IgD-negative memory B cell (primary cell): ENCODE results near the gene CPNE4. TPM values are rescaled to one million over a fixed set of nuclear protein-coding genes. Genes with fewer than 3 reads are reported as not detected.

Source experiments
- H3K27ac Mint-ChIP-seq, 3 donors: one replicate each; pipeline ENCODE4 v1.8.0; 2020 to 2022; ENCODE audit warnings: mild to moderate bottlenecking in 3 of 3, mixed read lengths in 3 of 3, moderate library complexity in 1 of 3
- H3K27me3 Mint-ChIP-seq: one replicate; pipeline ENCODE4 v1.8.0; 2021; ENCODE audit warnings: mixed read lengths
- H3K36me3 Mint-ChIP-seq: one replicate; pipeline ENCODE4 v1.8.0; 2020; ENCODE audit warnings: mild to moderate bottlenecking, mixed read lengths
- H3K4me1 Mint-ChIP-seq, 3 donors: one replicate each; pipeline ENCODE4 v1.8.0; 2020 to 2022; ENCODE audit warnings: mixed read lengths in 3 of 3, mild to moderate bottlenecking in 1 of 3
- H3K4me3 Mint-ChIP-seq, 4 donors: one replicate each; pipeline ENCODE4 v1.8.0; 2020 to 2022; ENCODE audit warnings: mild to moderate bottlenecking in 4 of 4, mixed read lengths in 4 of 4, moderate library complexity in 3 of 4
- H3K9me3 Mint-ChIP-seq, 3 donors: one replicate each; pipeline ENCODE4 v1.8.0; 2020 to 2021; ENCODE audit warnings: mixed read lengths in 3 of 3, mild to moderate bottlenecking in 1 of 3
- polyA plus RNA-seq: library from polyadenylated mRNA; unstranded; fragments of 300-500 nt; fragmentation: Illumina TruSeq; gene quantifications from one replicate; pipeline ENCODE4 v1.2.3, GENCODE V29; 2021

Gene CPNE4
- polyA plus RNA-seq, 1 donor from 2014 or later, result not detected

DNA sequence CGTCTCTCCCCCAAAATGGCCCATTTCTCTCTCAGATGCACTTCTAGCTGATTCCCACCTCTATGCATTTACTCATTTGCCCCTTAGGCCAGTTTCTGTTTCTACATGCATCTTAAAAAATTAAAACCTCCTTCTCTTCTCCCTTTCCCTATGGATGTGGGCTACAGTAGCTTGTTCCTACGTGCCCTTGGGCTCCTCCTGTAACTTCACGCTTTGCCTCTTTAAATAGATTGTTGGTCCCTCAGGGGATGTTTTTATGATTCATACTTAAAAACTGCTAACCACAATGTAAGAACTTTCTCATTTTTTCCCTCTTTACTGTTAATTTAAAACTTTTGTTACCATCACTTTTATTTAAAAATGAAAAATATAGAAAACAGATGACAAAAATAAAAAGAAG, 346.4 kb downstream of the CPNE4 start:
- Mint-ChIP-seq H3K4me3 (no peak overlapping the region), H3K36me3 (peaks cover 3% of the 10 kb centered on the region), H3K27me3 (peaks cover 4% of the 10 kb centered on the region), H3K4me1 (no peaks in the 10 kb centered on the region), H3K9me3 (peaks cover 0 to 8% (median 0%) of the 10 kb centered on the region in 3 donors), H3K27ac (no peak overlapping the region)

DNA sequence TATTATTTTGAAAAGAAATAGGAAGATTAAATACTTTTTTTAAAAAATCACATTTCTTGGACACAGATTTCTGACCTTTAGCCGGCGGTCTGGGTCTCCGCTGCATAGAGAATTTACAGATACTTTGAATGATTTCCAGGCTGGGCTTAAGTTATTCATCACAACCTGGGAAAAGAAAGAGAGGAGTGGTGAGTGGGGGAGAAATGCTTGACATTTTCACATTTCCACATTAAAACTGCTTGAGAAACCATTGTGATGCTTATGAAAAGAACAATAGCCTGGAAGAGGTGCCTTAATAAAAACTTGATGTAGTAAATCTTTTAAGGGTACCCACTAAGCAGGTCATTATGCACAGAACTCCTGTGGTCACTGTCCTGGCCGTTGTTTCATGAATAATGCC, 365.2 kb downstream of the CPNE4 start:
- Mint-ChIP-seq H3K9me3 (peaks cover 0 to 2% (median 0%) of the 10 kb centered on the region in 3 donors), H3K4me1 (no peaks in the 10 kb centered on the region), H3K36me3 (no peaks in the 10 kb centered on the region), H3K4me3 (no peak overlapping the region), H3K27me3 (no peaks in the 10 kb centered on the region), H3K27ac (no peak overlapping the region)

DNA sequence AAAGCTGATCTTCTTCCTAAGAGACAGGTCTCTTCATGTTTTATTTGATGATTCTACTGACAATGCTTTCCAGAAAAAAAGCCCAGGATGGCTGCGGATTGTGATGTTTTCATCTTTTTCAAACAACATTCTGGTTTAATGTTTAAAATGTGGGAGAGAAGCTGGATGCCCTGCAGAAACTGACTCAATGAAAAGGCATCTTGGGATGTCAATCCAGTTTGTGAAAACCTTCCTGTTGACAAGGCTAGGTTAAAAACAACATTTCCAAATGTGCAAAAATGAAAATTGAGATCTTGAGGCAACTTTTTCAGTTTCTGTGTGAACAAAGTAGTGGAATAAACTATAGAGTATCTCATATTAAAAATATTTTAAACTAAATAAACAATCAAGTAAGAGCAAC, 376.0 kb downstream of the CPNE4 start:
- Mint-ChIP-seq H3K36me3 (peaks cover 3% of the 10 kb centered on the region), H3K4me3 (no peak overlapping the region), H3K4me1 (no peaks in the 10 kb centered on the region), H3K9me3 (peaks cover 2 to 4% (median 3%) of the 10 kb centered on the region in 3 donors), H3K27ac (no peak overlapping the region), H3K27me3 (peaks cover 5% of the 10 kb centered on the region)

DNA sequence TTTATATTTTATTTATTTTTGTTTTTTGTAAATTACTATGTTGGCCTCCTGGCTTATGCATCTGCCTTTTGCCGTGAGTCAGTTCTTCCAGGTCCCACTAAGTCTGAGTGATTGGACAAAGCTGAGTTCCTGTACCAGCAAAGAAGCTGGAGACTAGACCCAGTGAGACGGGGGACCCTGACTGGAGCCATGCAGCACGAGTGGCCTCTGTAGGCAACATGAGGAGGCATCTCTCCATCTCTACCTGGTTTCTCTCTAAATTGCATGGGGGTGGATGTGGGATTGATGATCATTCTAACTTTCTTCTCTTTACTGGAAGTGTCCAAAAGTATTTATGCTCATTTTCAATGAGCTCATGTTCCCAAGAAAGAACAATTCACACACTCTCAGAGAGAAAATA, 376.7 kb downstream of the CPNE4 start:
- Mint-ChIP-seq H3K9me3 (peaks cover 2 to 4% (median 3%) of the 10 kb centered on the region in 3 donors), H3K36me3 (peaks cover 3% of the 10 kb centered on the region), H3K4me3 (no peak overlapping the region), H3K27ac (no peak overlapping the region), H3K4me1 (no peaks in the 10 kb centered on the region), H3K27me3 (peaks cover 5% of the 10 kb centered on the region)

DNA sequence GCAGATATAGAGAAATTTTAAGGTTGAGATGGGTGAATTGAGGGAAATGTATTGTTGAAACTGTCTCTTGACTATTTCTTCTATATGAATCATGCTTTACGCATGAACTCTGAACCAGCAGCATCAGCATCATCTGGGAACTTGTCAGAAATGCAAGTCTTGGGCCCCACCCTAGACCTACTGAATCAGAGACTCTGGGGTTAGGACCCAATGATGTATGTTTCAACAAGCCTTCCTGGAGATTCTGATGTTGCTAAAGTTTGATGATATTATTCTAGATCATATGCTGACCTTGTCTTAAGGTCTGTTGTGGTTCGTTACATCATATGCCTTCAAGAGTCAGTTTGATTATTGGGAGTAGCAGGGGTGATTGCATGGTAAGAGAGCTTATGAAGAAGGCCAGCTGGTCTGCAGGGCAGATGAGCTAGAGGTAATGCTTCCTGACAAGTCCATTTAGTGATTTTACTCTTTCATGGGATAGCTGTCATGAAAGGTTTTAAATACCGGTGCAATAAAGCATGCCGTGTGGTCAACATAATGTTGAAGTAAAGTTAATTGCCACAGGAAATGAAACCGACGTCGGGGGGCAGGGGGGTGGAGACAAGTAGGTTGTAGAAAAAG, 379.6 kb downstream of the CPNE4 start:
- Mint-ChIP-seq H3K4me3 (no peak overlapping the region), H3K27me3 (peaks cover 5% of the 10 kb centered on the region), H3K4me1 (no peaks in the 10 kb centered on the region), H3K27ac (no peak overlapping the region), H3K9me3 (peaks cover 0 to under 1% (median 0%) of the 10 kb centered on the region in 3 donors), H3K36me3 (peaks cover under 1% of the 10 kb centered on the region)

DNA sequence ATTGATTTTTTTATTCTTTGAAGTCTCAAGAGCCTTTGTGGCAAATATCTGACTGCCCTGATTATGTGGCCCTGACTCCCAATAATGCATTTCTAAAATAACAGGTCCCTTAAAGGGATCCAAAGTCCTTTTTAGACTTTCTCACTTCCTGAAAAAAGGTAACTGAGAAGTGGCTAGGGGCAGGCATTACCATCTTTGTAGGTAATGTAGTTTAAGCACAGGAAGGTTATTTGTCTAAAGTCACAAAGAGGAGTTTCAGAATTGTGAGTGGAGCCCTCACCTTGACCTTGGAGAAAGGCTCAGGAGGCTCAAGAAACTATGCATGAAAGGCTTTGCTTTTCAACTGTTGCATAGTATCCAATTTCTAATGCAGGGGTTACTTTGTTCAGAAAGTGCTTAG, 389.2 kb downstream of the CPNE4 start:
- H3K9me3 Mint-ChIP-seq, result peaks cover 0 to 4% (median 0%) of the 10 kb centered on the region in 3 donors
- H3K4me3 Mint-ChIP-seq, result no peak overlapping the region
- peaks cover 5% of the 10 kb centered on the region for H3K27me3 Mint-ChIP-seq
- H3K27ac Mint-ChIP-seq, result no peak overlapping the region
- H3K4me1 Mint-ChIP-seq, result no peaks in the 10 kb centered on the region
- H3K36me3 Mint-ChIP-seq, result no peaks in the 10 kb centered on the region

DNA sequence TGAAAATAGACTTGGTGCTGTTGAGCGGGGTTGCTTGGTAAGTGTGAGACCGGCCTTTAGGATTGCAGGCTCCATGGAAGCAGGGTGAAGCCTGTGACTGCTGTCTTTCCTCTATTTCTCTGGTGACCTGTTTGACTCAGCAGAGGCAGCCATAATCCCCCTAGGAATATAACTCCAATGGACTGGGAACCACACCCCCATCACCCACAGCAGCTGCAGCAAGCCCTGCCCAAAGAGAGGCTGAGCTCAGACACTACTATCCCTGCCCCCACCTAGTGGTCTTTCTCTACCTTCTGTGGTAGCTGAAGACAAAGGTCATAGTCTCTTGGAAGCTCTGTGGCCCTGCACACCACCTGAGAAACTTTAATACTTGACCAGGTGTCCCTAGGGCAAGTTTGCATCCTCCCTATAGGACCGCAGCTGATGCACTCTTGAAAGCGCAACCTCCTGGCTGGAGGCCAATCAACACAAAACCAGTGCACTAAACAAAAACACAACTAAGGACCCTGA, 398.5 kb downstream of the CPNE4 start:
- no peak overlapping the region for H3K27ac Mint-ChIP-seq
- H3K4me1 Mint-ChIP-seq, result no peaks in the 10 kb centered on the region
- H3K9me3 Mint-ChIP-seq, result peaks cover 0 to 3% (median 0%) of the 10 kb centered on the region in 3 donors
- peaks cover 10% of the 10 kb centered on the region for H3K27me3 Mint-ChIP-seq
- H3K36me3 Mint-ChIP-seq, result peaks cover 3% of the 10 kb centered on the region
- H3K4me3 Mint-ChIP-seq, result no peak overlapping the region

DNA sequence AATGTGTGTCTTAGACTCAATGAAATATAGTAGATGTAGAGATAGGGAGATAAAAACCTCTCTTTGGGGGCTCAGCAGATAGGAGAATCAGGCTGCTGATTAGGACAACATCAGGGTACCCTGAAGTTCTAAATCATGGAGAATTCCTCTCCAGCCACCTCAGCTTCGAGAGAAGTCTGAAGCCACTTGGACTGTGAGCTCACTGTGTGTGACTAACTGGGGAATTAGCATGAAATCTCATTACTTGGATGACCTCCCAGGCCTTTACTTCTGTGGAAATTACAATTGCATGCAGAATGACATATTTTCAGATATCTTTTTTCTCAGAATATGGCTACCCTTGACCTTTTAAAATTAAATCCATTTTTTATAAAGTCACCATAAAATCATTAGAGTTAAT, 404.0 kb downstream of the CPNE4 start:
- Mint-ChIP-seq H3K27ac (no peak overlapping the region), H3K4me3 (no peak overlapping the region), H3K36me3 (peaks cover 3% of the 10 kb centered on the region), H3K27me3 (peaks cover 1% of the 10 kb centered on the region), H3K4me1 (no peaks in the 10 kb centered on the region), H3K9me3 (no peaks in the 10 kb centered on the region)

DNA sequence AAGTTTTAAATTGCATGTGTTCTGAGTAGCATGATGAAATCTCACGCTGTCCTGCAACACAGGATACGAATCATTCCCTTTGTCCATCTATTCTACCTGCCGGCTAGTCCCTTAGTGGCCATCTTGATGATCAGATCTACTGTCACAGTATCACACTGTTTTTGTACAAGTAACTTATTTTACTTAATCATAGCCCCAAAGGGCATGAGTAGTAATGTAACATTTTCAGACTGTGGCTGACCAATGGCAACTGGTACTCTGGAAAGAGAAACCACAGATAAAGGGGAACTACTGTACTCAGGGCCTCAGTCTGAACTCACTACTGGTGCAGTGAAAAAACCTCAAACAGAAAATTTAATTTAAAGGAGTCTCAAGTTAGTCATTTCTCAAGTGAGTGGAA, 404.7 kb downstream of the CPNE4 start:
- Mint-ChIP-seq H3K36me3 (peaks cover 3% of the 10 kb centered on the region), H3K9me3 (no peaks in the 10 kb centered on the region)

DNA sequence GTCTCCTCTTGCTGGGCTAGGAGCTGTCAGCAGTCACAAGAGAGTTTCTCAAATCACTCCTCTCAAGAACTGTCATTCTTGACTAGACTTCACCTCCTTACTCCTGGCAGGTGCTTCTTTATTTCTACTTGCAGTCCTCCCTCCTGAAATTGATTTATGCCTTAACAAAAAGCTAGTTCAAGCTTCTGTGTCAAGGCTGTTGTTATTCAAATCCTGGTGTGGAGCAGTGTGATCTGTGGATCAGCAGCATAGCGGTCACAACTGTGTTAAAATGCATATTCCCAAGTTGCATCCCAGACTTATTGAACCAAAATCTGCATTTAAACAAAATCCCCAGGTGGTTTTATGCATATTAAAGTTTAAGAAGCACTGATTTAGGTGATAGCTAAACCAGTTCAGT, 411.4 kb downstream of the CPNE4 start:
- no peaks in the 10 kb centered on the region for H3K36me3 Mint-ChIP-seq
- H3K9me3 Mint-ChIP-seq, result no peaks in the 10 kb centered on the region
- no peak overlapping the region for H3K27ac Mint-ChIP-seq
- peaks cover 1% of the 10 kb centered on the region for H3K27me3 Mint-ChIP-seq
- no peak overlapping the region for H3K4me3 Mint-ChIP-seq
- H3K4me1 Mint-ChIP-seq, result no peaks in the 10 kb centered on the region

More for the DNA sequence above, 404.7 kb downstream of the CPNE4 start:
- no peak overlapping the region for H3K27ac Mint-ChIP-seq
- H3K27me3 Mint-ChIP-seq, result peaks cover 1% of the 10 kb centered on the region
- H3K4me3 Mint-ChIP-seq, result no peak overlapping the region
- H3K4me1 Mint-ChIP-seq, result no peaks in the 10 kb centered on the region

DNA sequence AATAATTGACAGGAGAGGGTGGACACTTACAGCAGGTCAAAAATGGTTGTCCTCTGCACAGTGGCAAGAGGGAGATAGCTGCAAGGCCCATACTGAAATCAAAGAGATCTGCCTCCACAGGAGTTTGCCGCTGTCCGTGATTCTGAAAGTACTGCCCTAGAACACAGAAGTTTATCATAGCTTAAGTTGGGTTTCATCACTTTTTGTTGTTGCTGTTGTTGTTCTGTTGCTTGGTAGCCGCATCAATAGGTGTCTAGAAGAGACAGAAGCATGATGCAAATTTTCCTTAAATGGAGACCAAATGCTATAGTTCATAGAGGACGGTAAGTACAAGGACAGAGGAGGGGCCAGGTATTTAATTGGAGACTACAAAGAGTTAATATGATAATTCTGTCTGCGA, 412.1 kb downstream of the CPNE4 start:
- Mint-ChIP-seq H3K9me3 (no peaks in the 10 kb centered on the region), H3K4me1 (no peaks in the 10 kb centered on the region), H3K36me3 (no peaks in the 10 kb centered on the region), H3K27ac (no peak overlapping the region), H3K4me3 (no peak overlapping the region), H3K27me3 (peaks cover 1% of the 10 kb centered on the region)

DNA sequence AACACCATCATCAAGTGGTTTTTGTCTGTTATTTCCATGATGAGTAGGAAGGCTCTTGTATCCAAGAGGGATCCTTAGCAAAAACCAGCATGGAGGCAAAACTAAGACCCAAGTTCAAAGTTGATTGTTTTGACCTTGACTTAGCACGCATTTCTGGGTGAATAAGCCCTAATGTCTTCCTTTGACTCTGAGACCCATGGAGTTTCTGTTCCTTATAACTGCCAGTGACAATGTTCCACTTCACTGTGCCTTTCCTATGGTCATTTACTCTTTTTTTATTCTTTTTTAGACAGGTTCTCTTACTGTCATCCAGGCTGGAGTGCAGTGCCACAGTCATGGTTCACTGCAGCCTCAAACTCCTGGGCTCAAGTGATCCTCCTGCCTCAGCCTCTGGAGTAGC, 413.8 kb downstream of the CPNE4 start:
- H3K9me3 Mint-ChIP-seq, result no peaks in the 10 kb centered on the region
- H3K27me3 Mint-ChIP-seq, result peaks cover 3% of the 10 kb centered on the region
- no peak overlapping the region for H3K4me3 Mint-ChIP-seq
- H3K27ac Mint-ChIP-seq, result no peak overlapping the region
- H3K4me1 Mint-ChIP-seq, result no peaks in the 10 kb centered on the region
- H3K36me3 Mint-ChIP-seq, result no peaks in the 10 kb centered on the region

DNA sequence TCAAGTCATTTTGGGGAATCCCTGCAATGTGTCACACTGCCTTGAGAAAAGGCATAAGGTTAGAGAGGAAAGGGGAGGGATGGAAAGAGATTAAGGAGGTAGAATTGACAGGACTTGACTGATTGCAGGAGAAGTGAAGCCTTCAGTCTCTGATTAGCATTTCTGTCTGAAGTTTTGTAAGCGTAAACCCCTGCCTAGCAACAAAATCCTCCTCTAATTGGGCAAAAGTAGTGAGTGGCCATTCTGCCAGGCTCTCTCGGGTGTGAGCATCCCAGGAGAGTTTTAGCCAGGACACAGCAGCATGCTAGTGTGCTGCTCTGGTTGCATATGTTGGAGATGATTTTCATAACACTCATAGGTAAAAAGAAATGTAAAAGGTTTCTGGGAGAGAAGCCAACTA, 415.0 kb downstream of the CPNE4 start:
- no peaks in the 10 kb centered on the region for H3K9me3 Mint-ChIP-seq
- H3K27me3 Mint-ChIP-seq, result peaks cover 3% of the 10 kb centered on the region
- H3K4me3 Mint-ChIP-seq, result no peak overlapping the region
- no peak overlapping the region for H3K27ac Mint-ChIP-seq
- no peaks in the 10 kb centered on the region for H3K4me1 Mint-ChIP-seq
- no peaks in the 10 kb centered on the region for H3K36me3 Mint-ChIP-seq

DNA sequence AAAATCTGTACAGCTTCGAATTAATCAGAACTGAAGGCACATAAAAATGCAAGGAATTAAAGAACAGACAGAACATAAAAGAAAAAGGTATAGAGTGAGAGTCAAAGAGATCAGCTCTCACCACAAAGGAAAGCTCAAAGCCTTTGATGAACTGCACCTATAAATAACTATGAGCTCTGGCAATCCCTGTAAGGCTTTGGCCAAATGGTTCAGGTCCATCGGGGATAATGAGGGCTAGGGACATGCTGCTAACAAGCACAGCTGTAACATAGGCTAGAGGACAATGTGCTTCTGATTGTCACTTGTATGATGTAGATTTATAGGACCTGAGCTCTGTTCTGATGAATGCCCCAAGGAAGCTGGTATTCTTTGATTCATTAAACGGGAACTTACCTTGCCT, 418.1 kb downstream of the CPNE4 start:
- Mint-ChIP-seq H3K9me3 (no peaks in the 10 kb centered on the region), H3K27me3 (peaks cover 4% of the 10 kb centered on the region), H3K36me3 (no peaks in the 10 kb centered on the region), H3K4me3 (no peak overlapping the region), H3K27ac (no peak overlapping the region), H3K4me1 (no peaks in the 10 kb centered on the region)

DNA sequence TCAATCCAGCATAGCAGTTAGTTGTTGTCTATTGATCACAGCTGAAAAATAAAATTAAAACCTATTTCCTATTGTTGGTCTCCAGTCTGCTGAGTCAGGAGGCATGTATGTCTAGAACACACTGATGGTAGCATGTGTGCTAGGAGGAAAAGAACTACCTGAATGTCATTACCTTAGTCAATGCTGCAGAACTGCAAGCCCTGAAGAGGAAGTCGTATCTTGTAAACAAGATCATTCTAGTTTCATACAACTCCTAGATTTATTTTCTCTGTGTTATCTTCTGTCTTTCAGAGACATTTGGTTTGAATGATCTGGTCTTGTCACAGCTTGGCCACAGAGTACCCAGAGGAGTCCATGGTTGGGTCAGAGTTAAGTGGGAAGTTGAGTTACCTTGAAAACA, 422.1 kb downstream of the CPNE4 start:
- H3K36me3 Mint-ChIP-seq, result no peaks in the 10 kb centered on the region
- H3K27ac Mint-ChIP-seq, result no peak overlapping the region
- no peaks in the 10 kb centered on the region for H3K4me1 Mint-ChIP-seq
- peaks cover 4% of the 10 kb centered on the region for H3K27me3 Mint-ChIP-seq
- H3K9me3 Mint-ChIP-seq, result no peaks in the 10 kb centered on the region
- no peak overlapping the region for H3K4me3 Mint-ChIP-seq

DNA sequence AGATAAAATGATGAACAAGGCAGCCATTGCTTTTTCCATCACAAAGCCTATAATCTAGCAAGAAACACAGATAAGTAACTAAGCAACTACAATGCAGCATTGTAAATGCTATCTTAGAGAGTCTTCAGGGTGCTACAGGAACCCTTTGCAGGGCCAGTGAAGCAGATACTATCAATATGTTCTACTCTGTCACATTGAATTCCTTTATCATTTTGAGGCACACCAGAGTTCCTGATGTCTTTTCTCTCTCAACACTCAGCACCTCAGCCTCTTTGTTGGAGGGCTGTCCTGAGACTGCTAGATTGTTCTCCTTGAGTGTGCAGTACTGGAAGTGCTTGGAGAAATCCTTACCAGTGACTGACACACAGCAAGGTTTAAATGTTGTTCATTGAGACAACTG, 424.6 kb downstream of the CPNE4 start:
- Mint-ChIP-seq H3K27ac (no peak overlapping the region), H3K9me3 (no peaks in the 10 kb centered on the region), H3K36me3 (no peaks in the 10 kb centered on the region), H3K4me1 (no peaks in the 10 kb centered on the region), H3K4me3 (no peak overlapping the region), H3K27me3 (peaks cover 2% of the 10 kb centered on the region)
